WTC11 (cell line): ENCODE data around the gene MPP2. TPM values are rescaled to one million over a fixed set of nuclear protein-coding genes. Genes with fewer than 3 reads are reported as not detected.
A peak's percentile ranks its signal among the peaks of the same experiment; 100 is the strongest.

Experiments used
- ATAC-seq: fragments of 200-7000 bp; cut with Tn5 transposase; 2 replicates; pipeline ENCODE4 v1.10.0; 2021; ENCODE audit warnings: mild to moderate bottlenecking, moderate library complexity
- CTCF ChIA-PET: fragments of 300-600 bp; sonication (Branson Sonifier 250); formaldehyde crosslinking; loops from one replicate; lab custom pipeline; 2021; ENCODE audit warnings: antibody characterized with exemption; lab: Charles Lee
- POLR2A ChIA-PET: fragments of 350-600 bp; sonication (Branson Sonifier 250); formaldehyde crosslinking; loops from one replicate; lab custom pipeline; 2021; ENCODE audit warnings: antibody characterized with exemption; lab: Charles Lee
- DNase-seq: peaks from one replicate; pipeline ENCODE4 v3.0.0; 2021; ENCODE audit warnings: low spot score
- H3K27ac Mint-ChIP-seq: 2 replicates; pipeline ENCODE4 v1.8.0; 2021; ENCODE audit warnings: mixed read lengths
- H3K27me3 Mint-ChIP-seq: 2 replicates; pipeline ENCODE4 v1.8.0; 2021; ENCODE audit warnings: low read depth, mild to moderate bottlenecking, moderate library complexity, mixed read lengths
- H3K36me3 Mint-ChIP-seq: 2 replicates; pipeline ENCODE4 v1.8.0; 2021; ENCODE audit warnings: mixed read lengths
- H3K4me1 Mint-ChIP-seq: 2 replicates; pipeline ENCODE4 v1.8.0; 2022; ENCODE audit warnings: mixed read lengths
- H3K4me3 Mint-ChIP-seq: 2 replicates; pipeline ENCODE4 v1.8.0; 2021; ENCODE audit warnings: mild to moderate bottlenecking, moderate library complexity, mixed read lengths
- H3K9me3 Mint-ChIP-seq: 2 replicates; pipeline ENCODE4 v1.8.0; 2021; ENCODE audit warnings: mixed read lengths
- ESRRA ChIP-seq: sonication (generic); formaldehyde crosslinking; IDR thresholded peaks from 2 replicates; pipeline ENCODE4 v1.8.1; 2022; ENCODE audit warnings: mild to moderate bottlenecking, missing genetic modification reagents, borderline replicate concordance
- GABPB1 ChIP-seq: sonication (generic); formaldehyde crosslinking; IDR thresholded peaks from 2 replicates; pipeline ENCODE4 v1.8.1; 2023; ENCODE audit warnings: mild to moderate bottlenecking, missing genetic modification reagents
- MYBL2 ChIP-seq: sonication (generic); formaldehyde crosslinking; IDR thresholded peaks from 2 replicates; pipeline ENCODE4 v1.8.1; 2023; ENCODE audit warnings: mild to moderate bottlenecking, moderate library complexity, missing genetic modification reagents
- SP1 ChIP-seq: sonication (generic); formaldehyde crosslinking; conservative IDR thresholded peaks from 2 replicates; pipeline ENCODE4 v1.8.1; 2022; ENCODE audit warnings: missing genetic modification reagents
- TEAD1 ChIP-seq: sonication (generic); formaldehyde crosslinking; IDR thresholded peaks from 2 replicates; pipeline ENCODE4 v1.8.0; 2022; ENCODE audit warnings: mild to moderate bottlenecking, missing genetic modification reagents
- ZNF232 ChIP-seq: sonication (generic); formaldehyde crosslinking; IDR thresholded peaks from 2 replicates; pipeline ENCODE4 v1.8.0; 2022; ENCODE audit warnings: mild to moderate bottlenecking, missing genetic modification reagents
- total RNA-seq: library from RNA; stranded (reverse); gene quantifications from 3 replicates; pipeline ENCODE4 v1.2.3, GENCODE V29; 2021
- TF ChIP-seq, protein P1 (sequence below): fragments of 250-450 bp; sonication (Bioruptor Pico); IDR thresholded peaks from 2 replicates; pipeline ENCODE4 v1.8.0; 2021; ENCODE audit warnings: mild to moderate bottlenecking
- TF ChIP-seq, protein P2 (sequence below): sonication (generic); formaldehyde crosslinking; IDR thresholded peaks from 2 replicates; pipeline ENCODE4 v1.8.1; 2023; ENCODE audit warnings: mild to moderate bottlenecking, missing genetic modification reagents, moderate library complexity
- TF ChIP-seq, protein P3 (sequence below): sonication (generic); formaldehyde crosslinking; IDR thresholded peaks from 2 replicates; pipeline ENCODE4 v1.8.1; 2022; ENCODE audit warnings: mild to moderate bottlenecking, missing genetic modification reagents, moderate library complexity, borderline replicate concordance
- TF ChIP-seq, protein P4 (sequence below): sonication (generic); formaldehyde crosslinking; conservative IDR thresholded peaks from 2 replicates; pipeline ENCODE4 v1.8.1; 2022; ENCODE audit warnings: mild to moderate bottlenecking, missing genetic modification reagents
- TF ChIP-seq, protein P5 (sequence below): sonication (generic); formaldehyde crosslinking; IDR thresholded peaks from 2 replicates; pipeline ENCODE4 v1.8.0; 2023; ENCODE audit warnings: missing genetic modification reagents, mild to moderate bottlenecking, borderline replicate concordance

Gene MPP2
- total RNA-seq, 1 experiment from 2014 or later, result 29.3 TPM

DNA sequence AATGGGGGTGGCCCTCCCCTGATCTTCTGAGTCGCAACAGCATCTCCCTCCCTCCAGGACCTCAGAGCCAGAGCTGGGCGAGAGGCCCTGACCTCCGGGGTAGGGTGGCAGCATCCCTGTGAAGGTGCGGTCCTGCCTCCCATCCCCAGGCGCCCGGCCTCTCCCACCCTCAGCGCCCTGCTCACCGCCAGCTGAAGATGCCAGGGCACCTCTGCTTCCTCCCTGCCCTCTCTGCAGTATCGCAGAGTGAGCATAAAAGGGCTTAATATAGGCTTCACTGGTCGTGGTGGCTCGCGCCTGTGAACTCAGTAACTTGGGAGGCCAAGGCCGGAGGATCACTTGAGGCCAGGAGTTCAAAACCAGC lies 10.7 kb upstream of the MPP2 start:
- ChIA-PET CTCF (interaction anchor here (0.8 to 3.9 kb wide), 14 partner anchors 8 to 251 kb away, joined by 3 to 21 read pairs (median 6); partner anchors contain the start of gene MPP2), POLR2A (no interaction called here)
- DNase-seq (no peak), ATAC-seq (no peak)
- Mint-ChIP-seq H3K36me3 (peaks cover 4% of the 10 kb centered on the region; the same call in 1 of the 2 replicates), H3K27me3 (peaks cover 14% of the 10 kb centered on the region), H3K4me1 (peaks cover 27% of the 10 kb centered on the region), H3K27ac (no peak overlapping the region), H3K4me3 (peak overlapping the region; percentile 43; the same call in 1 of the 2 replicates), H3K9me3 (peaks cover 7% of the 10 kb centered on the region)
- TF ChIP-seq TEAD1 (CRISPR knock-in tag) (no peak), ZNF232 (CRISPR knock-in tag) (no peak), SP1 (CRISPR knock-in tag) (no peak), ESRRA (CRISPR knock-in tag) (no peak), MYBL2 (CRISPR knock-in tag) (no peak), GABPB1 (no peak)
- TF ChIP-seq, protein P1, sequence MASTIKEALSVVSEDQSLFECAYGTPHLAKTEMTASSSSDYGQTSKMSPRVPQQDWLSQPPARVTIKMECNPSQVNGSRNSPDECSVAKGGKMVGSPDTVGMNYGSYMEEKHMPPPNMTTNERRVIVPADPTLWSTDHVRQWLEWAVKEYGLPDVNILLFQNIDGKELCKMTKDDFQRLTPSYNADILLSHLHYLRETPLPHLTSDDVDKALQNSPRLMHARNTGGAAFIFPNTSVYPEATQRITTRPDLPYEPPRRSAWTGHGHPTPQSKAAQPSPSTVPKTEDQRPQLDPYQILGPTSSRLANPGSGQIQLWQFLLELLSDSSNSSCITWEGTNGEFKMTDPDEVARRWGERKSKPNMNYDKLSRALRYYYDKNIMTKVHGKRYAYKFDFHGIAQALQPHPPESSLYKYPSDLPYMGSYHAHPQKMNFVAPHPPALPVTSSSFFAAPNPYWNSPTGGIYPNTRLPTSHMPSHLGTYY, result no peak
- TF ChIP-seq, protein P2, sequence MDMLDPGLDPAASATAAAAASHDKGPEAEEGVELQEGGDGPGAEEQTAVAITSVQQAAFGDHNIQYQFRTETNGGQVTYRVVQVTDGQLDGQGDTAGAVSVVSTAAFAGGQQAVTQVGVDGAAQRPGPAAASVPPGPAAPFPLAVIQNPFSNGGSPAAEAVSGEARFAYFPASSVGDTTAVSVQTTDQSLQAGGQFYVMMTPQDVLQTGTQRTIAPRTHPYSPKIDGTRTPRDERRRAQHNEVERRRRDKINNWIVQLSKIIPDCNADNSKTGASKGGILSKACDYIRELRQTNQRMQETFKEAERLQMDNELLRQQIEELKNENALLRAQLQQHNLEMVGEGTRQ, result no peak
- TF ChIP-seq, protein P3, sequence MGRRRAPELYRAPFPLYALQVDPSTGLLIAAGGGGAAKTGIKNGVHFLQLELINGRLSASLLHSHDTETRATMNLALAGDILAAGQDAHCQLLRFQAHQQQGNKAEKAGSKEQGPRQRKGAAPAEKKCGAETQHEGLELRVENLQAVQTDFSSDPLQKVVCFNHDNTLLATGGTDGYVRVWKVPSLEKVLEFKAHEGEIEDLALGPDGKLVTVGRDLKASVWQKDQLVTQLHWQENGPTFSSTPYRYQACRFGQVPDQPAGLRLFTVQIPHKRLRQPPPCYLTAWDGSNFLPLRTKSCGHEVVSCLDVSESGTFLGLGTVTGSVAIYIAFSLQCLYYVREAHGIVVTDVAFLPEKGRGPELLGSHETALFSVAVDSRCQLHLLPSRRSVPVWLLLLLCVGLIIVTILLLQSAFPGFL (CRISPR knock-in tag), result no peak

DNA sequence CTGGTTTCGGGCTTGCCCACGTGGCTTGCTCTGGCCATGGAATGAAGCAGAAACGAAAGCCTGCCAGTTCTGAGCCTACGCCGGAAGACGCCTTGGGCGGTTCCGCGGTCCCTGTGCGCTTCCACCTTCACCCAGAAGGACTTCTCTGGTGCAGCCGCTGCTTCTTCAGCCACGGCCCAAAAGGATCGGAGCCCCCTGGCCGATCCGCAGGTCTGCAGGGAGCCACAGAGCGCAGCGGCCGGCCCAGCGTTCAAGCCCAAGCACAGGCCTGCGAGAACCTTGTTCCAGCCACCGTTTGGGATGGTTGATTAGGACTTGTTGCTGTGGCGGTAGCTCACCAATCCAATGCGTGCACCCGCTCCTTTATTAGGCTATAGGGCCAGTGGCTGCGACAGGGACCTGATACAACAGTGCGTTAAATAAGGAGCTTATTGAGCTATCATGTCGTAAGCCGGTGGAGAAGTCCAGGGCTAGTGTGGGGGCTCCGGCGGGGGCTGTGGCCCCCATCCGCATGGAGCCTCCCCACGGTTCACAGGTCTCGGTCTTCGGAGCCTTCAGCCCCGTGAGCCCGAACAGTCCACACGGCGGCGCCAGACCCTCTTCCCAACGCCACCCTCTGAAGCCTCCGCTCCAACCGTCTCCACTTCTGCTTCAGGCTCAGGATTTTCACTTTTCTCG lies 10.2 kb upstream of the MPP2 start:
- H3K27me3 Mint-ChIP-seq, result peaks cover 14% of the 10 kb centered on the region

More for the DNA sequence above, 10.2 kb upstream of the MPP2 start:
- Mint-ChIP-seq H3K4me1 (peaks cover 27% of the 10 kb centered on the region), H3K36me3 (peaks cover 4% of the 10 kb centered on the region; the same call in 1 of the 2 replicates), H3K4me3 (peak overlapping the region; percentile 43), H3K9me3 (peaks cover 6% of the 10 kb centered on the region), H3K27ac (no peak overlapping the region)
- DNase-seq, result peak; percentile 78
- ChIA-PET CTCF (interaction anchor here (0.8 to 2.8 kb wide), 14 partner anchors 9 to 251 kb away, joined by 3 to 17 read pairs (median 6); partner anchors contain the start of gene MPP2), POLR2A (no interaction called here)
- ATAC-seq, result peak; percentile 87
- TF ChIP-seq, protein P4, sequence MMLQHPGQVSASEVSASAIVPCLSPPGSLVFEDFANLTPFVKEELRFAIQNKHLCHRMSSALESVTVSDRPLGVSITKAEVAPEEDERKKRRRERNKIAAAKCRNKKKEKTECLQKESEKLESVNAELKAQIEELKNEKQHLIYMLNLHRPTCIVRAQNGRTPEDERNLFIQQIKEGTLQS (CRISPR knock-in tag), result no peak
- TF ChIP-seq, protein P5, sequence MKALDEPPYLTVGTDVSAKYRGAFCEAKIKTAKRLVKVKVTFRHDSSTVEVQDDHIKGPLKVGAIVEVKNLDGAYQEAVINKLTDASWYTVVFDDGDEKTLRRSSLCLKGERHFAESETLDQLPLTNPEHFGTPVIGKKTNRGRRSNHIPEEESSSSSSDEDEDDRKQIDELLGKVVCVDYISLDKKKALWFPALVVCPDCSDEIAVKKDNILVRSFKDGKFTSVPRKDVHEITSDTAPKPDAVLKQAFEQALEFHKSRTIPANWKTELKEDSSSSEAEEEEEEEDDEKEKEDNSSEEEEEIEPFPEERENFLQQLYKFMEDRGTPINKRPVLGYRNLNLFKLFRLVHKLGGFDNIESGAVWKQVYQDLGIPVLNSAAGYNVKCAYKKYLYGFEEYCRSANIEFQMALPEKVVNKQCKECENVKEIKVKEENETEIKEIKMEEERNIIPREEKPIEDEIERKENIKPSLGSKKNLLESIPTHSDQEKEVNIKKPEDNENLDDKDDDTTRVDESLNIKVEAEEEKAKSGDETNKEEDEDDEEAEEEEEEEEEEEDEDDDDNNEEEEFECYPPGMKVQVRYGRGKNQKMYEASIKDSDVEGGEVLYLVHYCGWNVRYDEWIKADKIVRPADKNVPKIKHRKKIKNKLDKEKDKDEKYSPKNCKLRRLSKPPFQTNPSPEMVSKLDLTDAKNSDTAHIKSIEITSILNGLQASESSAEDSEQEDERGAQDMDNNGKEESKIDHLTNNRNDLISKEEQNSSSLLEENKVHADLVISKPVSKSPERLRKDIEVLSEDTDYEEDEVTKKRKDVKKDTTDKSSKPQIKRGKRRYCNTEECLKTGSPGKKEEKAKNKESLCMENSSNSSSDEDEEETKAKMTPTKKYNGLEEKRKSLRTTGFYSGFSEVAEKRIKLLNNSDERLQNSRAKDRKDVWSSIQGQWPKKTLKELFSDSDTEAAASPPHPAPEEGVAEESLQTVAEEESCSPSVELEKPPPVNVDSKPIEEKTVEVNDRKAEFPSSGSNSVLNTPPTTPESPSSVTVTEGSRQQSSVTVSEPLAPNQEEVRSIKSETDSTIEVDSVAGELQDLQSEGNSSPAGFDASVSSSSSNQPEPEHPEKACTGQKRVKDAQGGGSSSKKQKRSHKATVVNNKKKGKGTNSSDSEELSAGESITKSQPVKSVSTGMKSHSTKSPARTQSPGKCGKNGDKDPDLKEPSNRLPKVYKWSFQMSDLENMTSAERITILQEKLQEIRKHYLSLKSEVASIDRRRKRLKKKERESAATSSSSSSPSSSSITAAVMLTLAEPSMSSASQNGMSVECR (CRISPR knock-in tag), result 0 out of 2 replicates have a peak, but pooled peaks have one; percentile 27
